DND-41 (cell line): ENCODE measurements around the gene XKR7.

Source experiments
- EZH2 ChIP-seq: IDR thresholded peaks from 3 replicates; pipeline ENCODE4 v1.6.1; 2012; ENCODE audit warnings: borderline replicate concordance, low read depth, mild to moderate bottlenecking, moderate library complexity, low read length, inconsistent platforms; ENCODE audit not compliant: severe bottlenecking
- TF ChIP-seq, protein P1 (sequence below): IDR thresholded peaks from 2 replicates; pipeline ENCODE4 v1.5.1; 2012; ENCODE audit warnings: borderline replicate concordance, low read length, moderate library complexity, mild to moderate bottlenecking; ENCODE audit not compliant: poor library complexity, severe bottlenecking; ENCODE audit errors: extremely low read depth

DNA sequence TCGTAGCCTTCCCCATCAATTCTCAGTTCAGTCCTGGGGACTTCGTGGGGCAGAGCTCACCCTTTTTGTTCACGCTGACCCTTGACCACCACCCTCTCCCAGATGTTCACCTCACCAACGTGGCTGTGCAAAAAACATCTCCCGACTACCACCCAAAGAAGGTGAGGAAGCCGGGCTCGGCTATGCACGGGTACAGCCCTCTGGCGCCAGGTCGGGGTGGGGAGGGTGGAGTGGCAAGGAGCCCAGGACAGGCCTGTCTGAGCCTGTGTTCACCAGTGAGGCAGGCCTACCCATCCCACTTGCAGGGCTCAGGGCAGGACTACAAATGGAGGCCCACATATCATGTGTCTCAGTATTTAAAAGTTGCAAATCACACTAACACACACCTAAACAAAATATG is 34.3 kb upstream of the XKR7 start:
- TF ChIP-seq, protein P1, sequence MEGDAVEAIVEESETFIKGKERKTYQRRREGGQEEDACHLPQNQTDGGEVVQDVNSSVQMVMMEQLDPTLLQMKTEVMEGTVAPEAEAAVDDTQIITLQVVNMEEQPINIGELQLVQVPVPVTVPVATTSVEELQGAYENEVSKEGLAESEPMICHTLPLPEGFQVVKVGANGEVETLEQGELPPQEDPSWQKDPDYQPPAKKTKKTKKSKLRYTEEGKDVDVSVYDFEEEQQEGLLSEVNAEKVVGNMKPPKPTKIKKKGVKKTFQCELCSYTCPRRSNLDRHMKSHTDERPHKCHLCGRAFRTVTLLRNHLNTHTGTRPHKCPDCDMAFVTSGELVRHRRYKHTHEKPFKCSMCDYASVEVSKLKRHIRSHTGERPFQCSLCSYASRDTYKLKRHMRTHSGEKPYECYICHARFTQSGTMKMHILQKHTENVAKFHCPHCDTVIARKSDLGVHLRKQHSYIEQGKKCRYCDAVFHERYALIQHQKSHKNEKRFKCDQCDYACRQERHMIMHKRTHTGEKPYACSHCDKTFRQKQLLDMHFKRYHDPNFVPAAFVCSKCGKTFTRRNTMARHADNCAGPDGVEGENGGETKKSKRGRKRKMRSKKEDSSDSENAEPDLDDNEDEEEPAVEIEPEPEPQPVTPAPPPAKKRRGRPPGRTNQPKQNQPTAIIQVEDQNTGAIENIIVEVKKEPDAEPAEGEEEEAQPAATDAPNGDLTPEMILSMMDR = no peak
- no peak for TF ChIP-seq EZH2
